Hepatocyte (in vitro differentiated cells): Measurements from ENCODE around the gene ZNF467. TPM values are rescaled to one million over a fixed set of nuclear protein-coding genes. Genes with fewer than 3 reads are reported as not detected.

Experiments used
- DNase-seq: peaks from one replicate; pipeline ENCODE4 v3.0.0-alpha.2; 2016; ENCODE audit warnings: low spot score
- H2AFZ ChIP-seq: fragments of 200-600 bp; sonication (generic); 2 replicates; pipeline ENCODE4 v1.6.0; 2016; ENCODE audit warnings: antibody characterized with exemption, mild to moderate bottlenecking
- H3K27ac ChIP-seq: fragments of 200-600 bp; sonication (generic); 2 replicates; pipeline ENCODE4 v1.5.1; 2016; ENCODE audit warnings: mild to moderate bottlenecking
- H3K27me3 ChIP-seq: fragments of 200-600 bp; sonication (generic); 2 replicates; pipeline ENCODE4 v1.6.1; 2016
- H3K36me3 ChIP-seq: fragments of 200-600 bp; sonication (generic); replicated peaks from 2 replicates; pipeline ENCODE4 v1.5.1; 2016; ENCODE audit warnings: low read depth; ENCODE audit not compliant: insufficient read depth
- H3K4me1 ChIP-seq: fragments of 200-600 bp; sonication (generic); 2 replicates; pipeline ENCODE4 v1.5.1; 2016; ENCODE audit warnings: mild to moderate bottlenecking, moderate library complexity; ENCODE audit not compliant: insufficient read depth
- H3K4me2 ChIP-seq: fragments of 200-600 bp; sonication (generic); 2 replicates; pipeline ENCODE4 v1.6.0; 2016
- H3K4me3 ChIP-seq: fragments of 200-600 bp; sonication (generic); 2 replicates; pipeline ENCODE4 v1.5.1; 2016; ENCODE audit warnings: mild to moderate bottlenecking
- H3K79me2 ChIP-seq: fragments of 200-600 bp; sonication (generic); 2 replicates; pipeline ENCODE4 v1.6.0; 2017; ENCODE audit warnings: mild to moderate bottlenecking
- H3K9me2 ChIP-seq: fragments of 200-600 bp; sonication (generic); replicated peaks from 2 replicates; pipeline ENCODE4 v1.6.0; 2017; ENCODE audit warnings: mild to moderate bottlenecking; ENCODE audit not compliant: insufficient read depth
- H3K9me3 ChIP-seq: fragments of 200-600 bp; sonication (generic); 2 replicates; pipeline ENCODE4 v1.5.1; 2016; ENCODE audit warnings: low read depth, mild to moderate bottlenecking
- H4K20me1 ChIP-seq: fragments of 200-600 bp; sonication (generic); 2 replicates; pipeline ENCODE4 v1.6.0; 2016; ENCODE audit warnings: mild to moderate bottlenecking; ENCODE audit not compliant: insufficient read depth, poor library complexity, severe bottlenecking
- EZH2 ChIP-seq: fragments of 200-600 bp; sonication (generic); IDR thresholded peaks from 2 replicates; pipeline ENCODE4 v1.6.1; 2016; ENCODE audit warnings: antibody characterized with exemption, mild to moderate bottlenecking, borderline replicate concordance
- EZH2phosphoT487 ChIP-seq: fragments of 200-600 bp; sonication (generic); IDR thresholded peaks from one replicate; pipeline ENCODE4 v1.6.1; 2018; ENCODE audit warnings: antibody characterized with exemption, mild to moderate bottlenecking, low read depth, moderate library complexity; ENCODE audit not compliant: unreplicated experiment, severe bottlenecking
- WGBS: methylation state at CpG from one replicate; pipeline ENCODE4 v1.1.6; 2016; ENCODE audit warnings: low lambda C conversion rate; ENCODE audit errors: missing lambda C conversion rate; 5-methylcytosine and 5-hydroxymethylcytosine counted together
- polyA plus RNA-seq: library from polyadenylated mRNA; unstranded; fragments of >200 nt; fragmentation: Nextera tagmentation; extraction: Ambion mirVana; gene quantifications from 2 replicates; pipeline ENCODE4 v1.2.1, GENCODE V29; 2016
- total RNA-seq: library from RNA; depleted of rRNA; stranded (reverse); fragments of >200 nt; gene quantifications from 2 replicates; pipeline ENCODE4 v1.2.3, GENCODE V29; 2014
- TF ChIP-seq, protein P1 (sequence below): fragments of 200-600 bp; sonication (generic); IDR thresholded peaks from 2 replicates; pipeline ENCODE4 v1.5.1; 2016; ENCODE audit warnings: antibody characterized with exemption, mild to moderate bottlenecking; ENCODE audit not compliant: poor library complexity

Gene ZNF467
- total and polyA plus RNA-seq, 2 experiments from 2014 or later, result 7.8 to 15.6 TPM

DNA sequence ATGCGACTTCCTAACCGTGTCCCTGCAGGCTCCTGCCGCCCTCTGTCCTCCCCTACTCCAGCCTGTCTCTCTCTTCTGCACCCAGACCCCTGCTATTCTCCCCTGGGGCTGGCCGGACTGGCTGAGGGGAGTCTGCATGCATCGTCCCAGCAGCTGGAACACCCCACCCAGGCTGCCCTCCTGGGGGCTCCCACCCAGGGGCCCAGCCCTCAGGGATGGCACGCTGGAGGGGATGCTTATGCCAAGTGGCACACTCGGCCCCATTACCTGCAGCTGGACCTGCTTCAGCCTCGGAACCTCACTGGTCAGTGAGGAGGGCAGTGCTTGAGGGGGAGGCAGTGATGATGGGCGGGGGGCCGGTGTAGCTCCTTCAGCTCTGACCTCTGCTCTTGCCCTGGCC lies 21.7 kb upstream of the ZNF467 start:
- Histone ChIP-seq H3K4me1 (no peaks in the 10 kb centered on the region), H3K4me3 (no peak overlapping the region), H3K36me3 (no peaks in the 10 kb centered on the region), H3K79me2 (no peaks in the 10 kb centered on the region), H3K9me2 (no peaks in the 10 kb centered on the region), H3K27ac (no peak overlapping the region), H2AFZ (no peak overlapping the region), H4K20me1 (no peaks in the 10 kb centered on the region), H3K27me3 (peaks cover 8% of the 10 kb centered on the region), H3K9me3 (no peaks in the 10 kb centered on the region), H3K4me2 (no peak overlapping the region)
- TF ChIP-seq EZH2phosphoT487 (no peak), EZH2 (no peak)
- TF ChIP-seq, protein P1, sequence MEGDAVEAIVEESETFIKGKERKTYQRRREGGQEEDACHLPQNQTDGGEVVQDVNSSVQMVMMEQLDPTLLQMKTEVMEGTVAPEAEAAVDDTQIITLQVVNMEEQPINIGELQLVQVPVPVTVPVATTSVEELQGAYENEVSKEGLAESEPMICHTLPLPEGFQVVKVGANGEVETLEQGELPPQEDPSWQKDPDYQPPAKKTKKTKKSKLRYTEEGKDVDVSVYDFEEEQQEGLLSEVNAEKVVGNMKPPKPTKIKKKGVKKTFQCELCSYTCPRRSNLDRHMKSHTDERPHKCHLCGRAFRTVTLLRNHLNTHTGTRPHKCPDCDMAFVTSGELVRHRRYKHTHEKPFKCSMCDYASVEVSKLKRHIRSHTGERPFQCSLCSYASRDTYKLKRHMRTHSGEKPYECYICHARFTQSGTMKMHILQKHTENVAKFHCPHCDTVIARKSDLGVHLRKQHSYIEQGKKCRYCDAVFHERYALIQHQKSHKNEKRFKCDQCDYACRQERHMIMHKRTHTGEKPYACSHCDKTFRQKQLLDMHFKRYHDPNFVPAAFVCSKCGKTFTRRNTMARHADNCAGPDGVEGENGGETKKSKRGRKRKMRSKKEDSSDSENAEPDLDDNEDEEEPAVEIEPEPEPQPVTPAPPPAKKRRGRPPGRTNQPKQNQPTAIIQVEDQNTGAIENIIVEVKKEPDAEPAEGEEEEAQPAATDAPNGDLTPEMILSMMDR, result no peak
- 91% methylated on average over 10 of the region's 10 CpGs for WGBS
- no peak for DNase-seq

DNA sequence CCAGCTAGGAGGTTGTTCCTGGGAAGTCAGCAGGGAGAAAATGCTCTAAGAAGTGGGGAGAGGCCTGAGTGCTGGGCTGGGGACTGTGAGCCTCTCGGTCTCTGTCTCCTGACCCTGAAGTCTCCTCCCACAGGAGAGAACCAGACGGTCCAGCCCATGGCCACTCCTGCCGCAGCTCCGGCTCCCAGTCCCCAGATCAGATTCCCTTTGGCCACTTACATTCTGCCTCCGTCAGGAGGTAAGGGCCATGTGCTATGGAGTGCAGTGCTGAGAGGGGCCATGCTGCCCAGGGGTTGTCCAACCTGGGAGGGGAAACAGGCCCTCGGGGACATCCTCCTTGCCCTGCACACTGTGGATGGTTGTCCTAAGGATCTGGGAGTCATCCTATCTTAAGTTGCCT lies 21.3 kb upstream of the ZNF467 start:
- H3K4me3 ChIP-seq, result no peak overlapping the region

DNA sequence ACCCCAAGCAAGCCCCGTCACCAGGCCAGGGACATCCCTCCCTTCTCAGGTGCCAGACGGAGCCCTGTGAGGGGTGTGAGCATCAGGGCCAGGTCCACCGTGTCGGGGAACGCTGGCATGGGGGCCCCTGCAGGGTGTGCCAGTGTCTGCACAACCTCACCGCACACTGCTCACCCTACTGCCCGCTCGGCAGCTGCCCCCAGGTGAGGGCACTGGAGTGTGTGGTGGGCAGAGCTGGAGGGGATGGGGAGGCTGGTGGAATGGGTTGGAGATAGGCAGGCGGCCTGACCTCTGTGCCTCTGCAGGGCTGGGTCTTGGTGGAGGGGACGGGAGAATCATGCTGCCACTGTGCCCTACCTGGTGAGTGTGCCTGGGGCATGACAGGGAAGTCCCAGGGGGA lies 19.9 kb upstream of the ZNF467 start:
- DNase-seq, result no peak
- Histone ChIP-seq H3K9me2 (no peaks in the 10 kb centered on the region), H3K4me3 (no peak overlapping the region), H3K4me2 (no peak overlapping the region), H3K9me3 (no peaks in the 10 kb centered on the region), H3K79me2 (no peaks in the 10 kb centered on the region), H3K36me3 (no peaks in the 10 kb centered on the region), H3K27me3 (peaks cover 24% of the 10 kb centered on the region), H3K27ac (no peak overlapping the region), H2AFZ (no peak overlapping the region), H4K20me1 (no peaks in the 10 kb centered on the region), H3K4me1 (no peaks in the 10 kb centered on the region)
- TF ChIP-seq, protein P1, result no peak
- TF ChIP-seq EZH2phosphoT487 (no peak), EZH2 (no peak)
- 92% methylated on average over 9 of the region's 10 CpGs for WGBS

More for the DNA sequence above, 21.3 kb upstream of the ZNF467 start:
- DNase-seq, result no peak
- WGBS, result 25% methylated on average over 5 of the region's 6 CpGs
- H3K4me1 ChIP-seq, result no peaks in the 10 kb centered on the region
- no peaks in the 10 kb centered on the region for H3K9me3 ChIP-seq
- peaks cover 12% of the 10 kb centered on the region for H3K27me3 ChIP-seq
- H3K27ac ChIP-seq, result no peak overlapping the region
- TF ChIP-seq EZH2phosphoT487, result no peak
- TF ChIP-seq, protein P1, result no peak
- no peak overlapping the region for H2AFZ ChIP-seq
- H3K4me2 ChIP-seq, result no peak overlapping the region
- H3K9me2 ChIP-seq, result no peaks in the 10 kb centered on the region
- H3K36me3 ChIP-seq, result no peaks in the 10 kb centered on the region
- no peaks in the 10 kb centered on the region for H3K79me2 ChIP-seq
- no peaks in the 10 kb centered on the region for H4K20me1 ChIP-seq

DNA sequence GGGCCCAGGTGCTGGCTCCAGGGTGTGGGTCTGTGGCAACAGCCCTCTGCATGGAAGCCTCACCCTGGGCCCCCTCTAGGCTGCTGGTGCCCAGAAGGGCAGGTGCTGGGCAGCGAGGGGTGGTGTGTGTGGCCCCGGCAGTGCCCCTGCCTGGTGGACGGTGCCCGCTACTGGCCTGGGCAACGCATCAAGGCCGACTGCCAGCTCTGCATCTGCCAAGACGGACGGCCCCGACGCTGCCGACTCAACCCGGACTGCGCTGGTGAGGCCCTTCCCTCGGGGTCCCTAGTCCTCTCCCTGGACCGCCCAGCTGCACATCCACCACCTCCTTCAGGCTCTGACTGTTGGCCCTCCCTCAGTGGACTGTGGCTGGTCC lies 18.8 kb upstream of the ZNF467 start:
- Histone ChIP-seq H3K27ac (no peak overlapping the region), H3K27me3 (peaks cover 24% of the 10 kb centered on the region), H4K20me1 (no peaks in the 10 kb centered on the region), H2AFZ (no peak overlapping the region), H3K9me2 (no peaks in the 10 kb centered on the region), H3K79me2 (no peaks in the 10 kb centered on the region), H3K9me3 (no peaks in the 10 kb centered on the region), H3K4me1 (no peaks in the 10 kb centered on the region), H3K4me3 (no peak overlapping the region), H3K36me3 (no peaks in the 10 kb centered on the region), H3K4me2 (no peak overlapping the region)
- 95% methylated on average over 9 of the region's 15 CpGs for WGBS
- TF ChIP-seq, protein P1, result no peak
- TF ChIP-seq EZH2phosphoT487, result no peak
- TF ChIP-seq EZH2, result no peak
- no peak for DNase-seq
